SK-N-SH (cell line): ENCODE data around the gene SFXN1.

ENCODE experiments used
- ELF1 ChIP-seq: IDR thresholded peaks from 2 replicates; pipeline ENCODE4 v1.4.0; 2012
- EP300 ChIP-seq, 2 experiments: IDR thresholded peaks; 2 replicates each; pipeline versions ENCODE4 v1.4.0 to v1.6.1; 2012; ENCODE audit warnings: borderline replicate concordance in 1 of 2, low read depth in 1 of 2, low read length in 1 of 2
- EZH2phosphoT487 ChIP-seq: fragments of 200-600 bp; sonication (generic); IDR thresholded peaks from 2 replicates; pipeline ENCODE4 v1.6.1; 2017; ENCODE audit warnings: low read depth, mixed run types, mild to moderate bottlenecking, antibody characterized with exemption, moderate library complexity, borderline replicate concordance
- GABPA ChIP-seq: IDR thresholded peaks from 2 replicates; pipeline ENCODE4 v1.4.0; 2012; ENCODE audit warnings: low read depth, mild to moderate bottlenecking
- JUND ChIP-seq: IDR thresholded peaks from 2 replicates; pipeline ENCODE4 v1.4.0; 2012
- NRF1 ChIP-seq: IDR thresholded peaks from 2 replicates; pipeline ENCODE4 v1.6.1; 2012; ENCODE audit warnings: low read depth, mild to moderate bottlenecking, low read length
- POLR2AphosphoS5 ChIP-seq: IDR thresholded peaks from 2 replicates; pipeline ENCODE4 v1.6.1; 2012; ENCODE audit warnings: low read depth, low read length
- TF ChIP-seq, protein P1 (sequence below): IDR thresholded peaks from 2 replicates; pipeline ENCODE4 v1.4.0; 2012; ENCODE audit warnings: low read depth, borderline replicate concordance
- TF ChIP-seq, protein P2 (sequence below): fragments of 150-350 bp; IDR thresholded peaks from 2 replicates; pipeline ENCODE4 v1.6.1; 2016; ENCODE audit warnings: mild to moderate bottlenecking, low read depth, low read length
- TF ChIP-seq, protein P3 (sequence below): fragments of 200-600 bp; sonication (generic); IDR thresholded peaks from 2 replicates; pipeline ENCODE4 v1.6.1; 2017; ENCODE audit warnings: antibody characterized with exemption, mild to moderate bottlenecking, moderate library complexity

DNA sequence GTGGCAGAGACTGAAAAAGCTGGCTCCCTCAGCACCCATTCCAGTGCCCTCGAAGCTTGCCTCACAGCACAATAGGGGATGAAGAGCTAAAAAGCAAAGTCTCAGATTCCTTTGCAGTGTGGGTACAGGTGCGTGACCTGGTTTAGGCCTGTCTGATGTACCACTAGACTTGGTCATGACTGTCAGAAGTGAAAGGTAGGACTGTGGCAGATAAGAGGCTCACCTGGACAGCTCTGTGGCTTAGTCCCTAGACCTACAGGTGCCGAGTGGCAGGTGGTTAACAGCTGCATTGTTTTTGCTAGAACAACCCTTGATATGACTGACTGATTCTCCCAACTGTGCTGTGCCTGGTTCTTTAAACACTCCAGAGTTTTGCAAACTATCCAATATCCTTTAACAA lies 14.7 kb upstream of the SFXN1 start:
- TF ChIP-seq, protein P1, sequence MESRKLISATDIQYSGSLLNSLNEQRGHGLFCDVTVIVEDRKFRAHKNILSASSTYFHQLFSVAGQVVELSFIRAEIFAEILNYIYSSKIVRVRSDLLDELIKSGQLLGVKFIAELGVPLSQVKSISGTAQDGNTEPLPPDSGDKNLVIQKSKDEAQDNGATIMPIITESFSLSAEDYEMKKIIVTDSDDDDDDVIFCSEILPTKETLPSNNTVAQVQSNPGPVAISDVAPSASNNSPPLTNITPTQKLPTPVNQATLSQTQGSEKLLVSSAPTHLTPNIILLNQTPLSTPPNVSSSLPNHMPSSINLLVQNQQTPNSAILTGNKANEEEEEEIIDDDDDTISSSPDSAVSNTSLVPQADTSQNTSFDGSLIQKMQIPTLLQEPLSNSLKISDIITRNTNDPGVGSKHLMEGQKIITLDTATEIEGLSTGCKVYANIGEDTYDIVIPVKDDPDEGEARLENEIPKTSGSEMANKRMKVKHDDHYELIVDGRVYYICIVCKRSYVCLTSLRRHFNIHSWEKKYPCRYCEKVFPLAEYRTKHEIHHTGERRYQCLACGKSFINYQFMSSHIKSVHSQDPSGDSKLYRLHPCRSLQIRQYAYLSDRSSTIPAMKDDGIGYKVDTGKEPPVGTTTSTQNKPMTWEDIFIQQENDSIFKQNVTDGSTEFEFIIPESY = no peak
- no peak for TF ChIP-seq EP300 (IDR thresholded peaks at IDR 0.05; ENCODE audit: borderline replicate concordance in 1 of 2, low read depth in 1 of 2, low read length in 1 of 2)
- TF ChIP-seq POLR2AphosphoS5 = no peak
- TF ChIP-seq, protein P2, sequence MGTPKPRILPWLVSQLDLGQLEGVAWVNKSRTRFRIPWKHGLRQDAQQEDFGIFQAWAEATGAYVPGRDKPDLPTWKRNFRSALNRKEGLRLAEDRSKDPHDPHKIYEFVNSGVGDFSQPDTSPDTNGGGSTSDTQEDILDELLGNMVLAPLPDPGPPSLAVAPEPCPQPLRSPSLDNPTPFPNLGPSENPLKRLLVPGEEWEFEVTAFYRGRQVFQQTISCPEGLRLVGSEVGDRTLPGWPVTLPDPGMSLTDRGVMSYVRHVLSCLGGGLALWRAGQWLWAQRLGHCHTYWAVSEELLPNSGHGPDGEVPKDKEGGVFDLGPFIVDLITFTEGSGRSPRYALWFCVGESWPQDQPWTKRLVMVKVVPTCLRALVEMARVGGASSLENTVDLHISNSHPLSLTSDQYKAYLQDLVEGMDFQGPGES = no peak
- TF ChIP-seq, protein P3, sequence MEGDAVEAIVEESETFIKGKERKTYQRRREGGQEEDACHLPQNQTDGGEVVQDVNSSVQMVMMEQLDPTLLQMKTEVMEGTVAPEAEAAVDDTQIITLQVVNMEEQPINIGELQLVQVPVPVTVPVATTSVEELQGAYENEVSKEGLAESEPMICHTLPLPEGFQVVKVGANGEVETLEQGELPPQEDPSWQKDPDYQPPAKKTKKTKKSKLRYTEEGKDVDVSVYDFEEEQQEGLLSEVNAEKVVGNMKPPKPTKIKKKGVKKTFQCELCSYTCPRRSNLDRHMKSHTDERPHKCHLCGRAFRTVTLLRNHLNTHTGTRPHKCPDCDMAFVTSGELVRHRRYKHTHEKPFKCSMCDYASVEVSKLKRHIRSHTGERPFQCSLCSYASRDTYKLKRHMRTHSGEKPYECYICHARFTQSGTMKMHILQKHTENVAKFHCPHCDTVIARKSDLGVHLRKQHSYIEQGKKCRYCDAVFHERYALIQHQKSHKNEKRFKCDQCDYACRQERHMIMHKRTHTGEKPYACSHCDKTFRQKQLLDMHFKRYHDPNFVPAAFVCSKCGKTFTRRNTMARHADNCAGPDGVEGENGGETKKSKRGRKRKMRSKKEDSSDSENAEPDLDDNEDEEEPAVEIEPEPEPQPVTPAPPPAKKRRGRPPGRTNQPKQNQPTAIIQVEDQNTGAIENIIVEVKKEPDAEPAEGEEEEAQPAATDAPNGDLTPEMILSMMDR = no peak
- no peak for TF ChIP-seq JUND
- no peak for TF ChIP-seq GABPA
- TF ChIP-seq NRF1 = no peak
- no peak for TF ChIP-seq ELF1
- no peak for TF ChIP-seq EZH2phosphoT487
